Central memory CD4-positive, alpha-beta T cell (primary cell): ENCODE measurements around the gene PIM3.

ENCODE experiments used
- DNase-seq: peaks from one replicate; pipeline ENCODE4 v3.0.0; 2022

The PIM3 gene

DNA sequence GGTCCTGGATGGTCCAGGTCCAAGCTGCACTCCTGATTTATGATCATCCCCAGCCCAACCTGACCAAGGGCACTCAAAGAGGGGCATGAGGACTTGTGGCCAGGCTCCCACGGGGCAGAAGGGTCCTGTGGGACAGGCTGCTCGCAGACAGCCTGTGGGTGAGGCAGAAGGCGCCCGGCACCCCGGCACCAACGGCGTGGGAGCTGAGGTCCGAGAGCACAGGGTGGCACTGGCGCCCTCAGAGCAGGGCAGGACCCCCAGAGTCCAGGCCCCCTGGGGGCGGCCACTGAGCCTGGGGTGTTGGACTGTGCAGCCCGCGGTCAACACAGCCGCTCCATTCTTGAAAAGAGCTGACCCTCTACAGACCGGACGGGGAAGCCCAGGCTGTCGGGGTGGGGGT is 48.7 kb downstream of the PIM3 start:
- no peak for DNase-seq

DNA sequence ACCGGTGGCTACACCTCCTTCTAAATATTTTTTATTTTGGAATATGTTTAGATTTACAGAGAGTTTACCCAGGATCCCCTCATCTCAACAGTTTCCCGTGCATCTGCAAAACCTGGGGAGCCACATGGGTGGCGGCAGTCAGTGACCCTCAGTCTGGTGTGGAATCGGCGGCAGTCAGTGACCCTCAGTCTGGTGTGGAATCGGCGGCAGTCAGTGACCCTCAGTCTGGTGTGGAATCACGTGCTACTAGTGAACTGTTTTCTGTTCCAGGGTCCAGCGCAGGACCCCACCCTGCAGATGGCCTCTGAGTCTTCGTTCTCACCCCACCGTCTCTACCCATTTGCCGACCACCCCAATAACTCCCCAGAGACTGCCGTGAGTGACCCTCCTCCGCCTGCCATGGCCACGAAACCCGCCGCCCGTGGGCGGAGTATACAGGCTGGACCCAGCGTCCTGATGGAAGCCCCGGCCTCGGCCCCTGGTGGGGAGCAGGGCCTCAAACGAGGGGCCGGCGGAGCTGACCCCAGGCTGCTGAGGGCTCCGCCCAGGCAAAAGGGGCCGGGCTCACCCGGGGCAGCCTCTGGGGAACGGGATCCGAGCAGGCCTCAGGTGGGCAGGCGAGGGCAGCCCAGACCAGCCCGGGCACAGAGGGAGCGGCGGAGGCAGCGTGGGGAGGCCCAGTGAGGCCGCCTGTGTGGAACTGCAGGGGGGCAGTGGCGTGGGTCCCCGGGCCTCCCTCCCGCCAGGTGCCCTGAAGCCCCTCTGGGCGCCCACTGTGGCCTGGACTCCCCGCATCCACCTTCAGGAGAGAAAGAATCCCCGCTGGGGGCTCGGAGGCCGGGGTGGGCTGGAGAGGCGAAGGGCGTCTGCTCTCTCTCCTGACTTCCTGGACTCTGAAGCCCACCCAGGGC is 49.4 kb downstream of the PIM3 start:
- DNase-seq = no peak

DNA sequence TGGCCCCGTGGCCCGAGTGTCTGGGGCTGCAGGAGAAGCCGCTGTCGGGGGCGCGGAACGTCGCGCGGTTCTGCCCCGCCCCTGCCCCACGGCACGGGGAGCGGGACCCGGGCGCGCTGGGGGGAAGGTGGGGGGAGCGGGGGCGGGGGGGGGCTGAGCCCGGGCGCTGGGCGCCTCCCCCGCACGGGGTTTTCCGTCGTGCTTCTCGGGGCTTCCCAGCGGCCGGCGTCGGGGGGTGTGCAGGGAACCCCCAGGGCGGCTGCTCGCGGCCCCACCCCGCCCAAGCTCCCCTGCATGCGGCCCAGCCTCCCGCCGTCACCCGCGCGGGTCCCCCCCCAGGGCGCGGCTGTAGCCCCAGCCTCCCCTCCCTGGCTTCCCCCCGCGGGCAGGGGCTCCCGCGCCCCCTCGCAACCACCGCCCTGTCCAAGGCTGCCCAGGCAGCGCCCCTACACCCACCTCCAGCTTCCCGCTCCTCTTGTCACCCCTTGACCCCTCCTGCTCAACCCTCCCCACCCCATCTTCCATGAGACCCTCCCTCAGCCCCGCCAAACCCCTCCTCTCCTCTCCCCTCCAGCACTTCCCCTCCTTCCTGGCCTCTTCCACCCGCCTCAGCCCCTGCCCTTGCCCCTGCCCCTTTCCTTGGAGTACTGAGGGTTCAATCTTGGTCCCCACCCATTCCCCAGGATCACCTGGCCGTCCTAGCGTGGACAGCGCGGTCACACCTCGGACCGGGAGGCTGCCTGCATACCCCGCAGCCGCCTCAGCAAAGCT is 50.3 kb downstream of the PIM3 start:
- DNase-seq = peak; percentile 58

DNA sequence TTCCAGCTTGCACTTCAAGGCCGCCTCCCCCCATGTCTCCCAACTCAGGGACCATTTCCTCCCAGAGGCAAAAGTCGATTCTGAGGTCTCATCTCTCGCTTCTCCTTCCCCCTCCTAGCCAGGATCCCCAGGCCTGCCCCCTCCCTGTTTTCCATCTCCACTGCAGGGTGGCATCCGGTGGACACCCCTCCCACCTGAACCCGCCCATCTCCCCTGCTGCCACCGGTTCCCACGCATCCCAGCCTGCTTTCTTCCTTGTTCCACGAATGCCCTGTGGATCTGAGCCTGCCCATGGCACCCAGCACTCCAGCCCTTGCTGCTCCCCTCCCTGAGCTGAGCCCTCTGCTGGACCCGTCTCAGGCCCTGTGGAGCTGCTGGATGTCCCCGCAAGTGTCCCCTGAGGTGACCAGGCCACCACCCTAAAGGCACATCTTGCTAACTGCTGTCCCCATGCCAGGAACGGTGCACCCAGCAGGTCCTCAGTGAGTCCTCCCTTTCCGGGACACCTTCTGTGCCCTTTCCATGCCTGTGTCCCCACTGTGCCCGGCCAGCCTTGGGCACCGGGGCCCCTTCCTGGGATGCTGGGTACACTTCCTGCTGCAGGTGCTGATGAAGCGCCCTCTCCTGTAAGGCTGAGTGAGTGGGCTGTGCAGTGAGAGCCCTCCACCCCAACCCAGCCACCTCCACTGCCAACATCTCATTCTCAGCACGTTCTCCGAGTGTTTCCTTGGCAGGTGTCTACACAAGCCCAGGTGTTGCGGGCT is 51.1 kb downstream of the PIM3 start:
- DNase-seq = no peak

DNA sequence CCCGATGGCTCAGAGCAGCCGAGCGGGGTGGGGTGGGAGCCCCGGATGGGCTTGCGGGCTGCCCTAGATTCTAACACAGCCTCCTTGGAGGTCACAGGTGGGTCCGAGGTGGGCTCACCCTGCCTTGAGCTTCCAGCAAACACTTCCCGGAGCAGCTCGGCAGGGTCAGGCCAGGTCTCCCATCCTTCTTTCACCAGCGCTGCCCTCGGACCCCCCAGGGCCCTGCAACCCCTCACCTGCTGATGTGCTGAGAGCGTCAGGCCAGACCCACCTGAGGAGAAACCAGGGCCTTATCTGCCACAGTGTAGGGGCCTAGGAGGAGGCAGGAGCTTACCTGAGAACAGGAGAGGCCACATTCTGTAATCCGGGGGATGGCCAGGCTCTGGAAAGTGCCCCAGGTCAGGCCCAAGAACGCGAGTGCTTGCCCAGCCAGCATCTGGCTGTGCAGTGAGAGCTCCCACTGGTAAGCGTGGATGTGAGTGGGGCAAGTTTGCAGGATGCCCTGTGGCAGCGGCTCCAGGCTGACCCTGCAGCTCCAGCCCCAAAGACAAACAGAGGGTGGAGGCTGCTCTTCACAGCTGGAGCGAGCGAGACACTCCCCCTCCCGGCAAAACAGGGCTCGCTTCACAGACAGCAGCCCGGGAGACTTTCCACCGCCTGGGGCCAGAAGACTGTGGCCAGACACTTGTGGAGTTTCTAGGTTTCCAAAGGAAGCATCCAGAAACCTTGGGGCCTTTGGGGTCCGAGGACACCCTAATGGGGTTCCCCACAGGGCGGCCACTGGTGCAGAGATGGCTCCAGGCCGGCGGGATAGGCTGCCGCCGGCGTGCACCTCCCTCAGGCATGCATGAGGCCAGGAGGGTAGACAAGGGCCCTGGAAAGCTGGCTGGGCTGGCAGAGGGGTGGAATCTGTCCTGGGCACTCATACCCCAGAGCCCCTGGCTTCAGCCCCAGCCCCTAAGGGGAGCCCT is 51.9 kb downstream of the PIM3 start, which contains the start of gene IL17REL:
IL17REL (minus strand) TSS at position 555 of the 971 bp plus-strand sequence; CDS start at position 436, 119 bp downstream.
- DNase-seq = no peak
